Renal cortex interstitium (tissue), 11 donors: ENCODE results near the gene MRPS7. TPM values are rescaled to one million over a fixed set of nuclear protein-coding genes. Genes with fewer than 3 reads are reported as not detected.
A peak's percentile ranks its signal among the peaks of the same experiment; 100 is the strongest.
"Not testable (repeated sequence)": the region's sequence is repeated elsewhere in the genome, so short reads cannot be mapped to it uniquely, and the experiment has no call there.

Source experiments
- DNase-seq, 11 donors: peaks; one replicate each; pipeline ENCODE4 v3.0.0-alpha.2; 2013; ENCODE audit warnings: low read depth in 9 of 11, low spot score in 4 of 11; ENCODE audit errors: extremely low read depth in 1 of 11
- polyA plus RNA-seq, 3 donors: library from polyadenylated mRNA; unstranded; fragments of 120-200 nt; gene quantifications; one replicate each; pipeline ENCODE4 v1.2.1, GENCODE V29; 2013; ENCODE audit not compliant: insufficient read length in 3 of 3

MRPS7 gene
- polyA plus RNA-seq, 3 donors = 66.3 to 77.0 (median 72.5) TPM

DNA sequence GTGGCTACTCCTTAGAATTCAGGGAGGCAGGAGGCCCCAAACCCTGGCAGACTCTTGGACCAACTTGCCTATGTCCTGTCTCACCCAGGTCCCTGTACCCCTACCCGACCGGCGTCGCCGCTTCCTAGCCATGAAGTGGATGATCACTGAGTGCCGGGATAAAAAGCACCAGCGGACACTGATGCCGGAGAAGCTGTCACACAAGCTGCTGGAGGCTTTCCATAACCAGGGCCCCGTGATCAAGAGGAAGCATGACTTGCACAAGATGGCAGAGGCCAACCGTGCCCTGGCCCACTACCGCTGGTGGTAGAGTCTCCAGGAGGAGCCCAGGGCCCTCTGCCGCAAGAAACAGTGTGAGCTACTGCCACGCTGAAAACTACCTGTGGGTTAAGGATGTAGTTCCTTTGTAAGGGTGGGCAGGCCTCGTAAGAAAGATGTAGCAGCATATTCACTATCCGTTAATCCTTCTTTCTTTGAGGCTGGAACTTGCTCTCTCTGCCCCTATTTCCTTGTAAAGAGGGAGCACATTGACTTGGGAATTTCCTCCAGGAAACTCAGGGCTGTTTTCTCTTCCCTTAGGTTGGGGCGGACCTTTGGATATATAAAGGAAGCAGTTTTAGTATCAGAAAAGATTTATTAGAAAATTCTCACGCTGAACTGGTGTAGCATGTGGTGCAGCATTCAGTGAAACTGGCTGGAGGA lies 4.1 kb downstream of the MRPS7 start:
- no peak for DNase-seq

DNA sequence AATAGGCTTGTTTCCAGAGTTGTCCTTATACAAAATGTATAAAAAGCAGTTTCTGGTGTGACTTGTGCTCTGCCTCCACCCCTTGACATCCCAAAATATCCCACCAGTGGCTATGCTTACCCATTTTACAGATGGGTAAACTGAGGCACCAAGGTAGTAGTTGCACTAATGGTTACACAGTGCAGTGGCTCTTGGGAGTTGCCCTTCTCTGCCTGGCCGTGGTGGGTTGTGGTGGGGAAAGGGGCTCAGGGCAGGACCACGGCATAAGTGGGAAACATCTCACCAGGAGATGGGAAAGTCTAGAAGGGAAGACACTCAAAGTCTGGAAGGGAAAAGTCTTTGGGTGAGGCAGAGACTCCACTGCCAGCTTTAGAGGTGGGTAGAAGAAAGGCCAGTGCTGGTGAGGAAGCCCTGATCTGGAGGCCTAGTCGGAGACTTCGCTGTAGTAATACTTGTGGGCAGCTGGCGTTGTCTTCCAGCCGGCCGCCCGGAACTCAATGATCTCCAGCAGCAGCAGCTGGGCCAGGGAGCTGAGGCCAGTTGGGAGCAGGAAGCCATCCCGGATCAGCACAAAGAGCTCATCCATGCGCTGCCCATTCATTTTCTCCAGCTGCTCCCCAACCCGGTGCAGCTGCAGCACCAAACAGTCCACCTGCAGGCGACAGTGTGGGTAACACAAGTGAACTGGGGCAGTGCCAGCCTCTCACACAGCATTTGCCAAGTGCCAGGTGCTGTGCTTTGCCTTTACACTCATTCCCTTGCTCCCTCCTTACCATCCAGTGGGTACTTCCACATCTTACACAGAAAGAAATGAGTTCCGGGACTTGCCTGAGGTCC lies 4.9 kb downstream of the MRPS7 start:
- DNase-seq = no peak

DNA sequence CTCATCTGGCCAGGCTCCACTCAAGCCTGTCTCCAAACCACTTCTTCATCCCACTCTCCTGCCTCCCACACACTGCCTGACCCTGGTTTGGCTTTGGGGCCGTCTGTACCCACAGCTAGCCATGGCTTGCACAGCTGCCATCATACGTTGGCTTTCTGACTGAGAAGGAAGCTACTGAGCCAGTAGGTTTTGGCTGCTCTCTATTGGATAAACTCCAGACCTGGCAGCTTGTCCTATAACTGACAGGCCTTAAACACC lies 5.4 kb downstream of the MRPS7 start:
- DNase-seq = no peak

DNA sequence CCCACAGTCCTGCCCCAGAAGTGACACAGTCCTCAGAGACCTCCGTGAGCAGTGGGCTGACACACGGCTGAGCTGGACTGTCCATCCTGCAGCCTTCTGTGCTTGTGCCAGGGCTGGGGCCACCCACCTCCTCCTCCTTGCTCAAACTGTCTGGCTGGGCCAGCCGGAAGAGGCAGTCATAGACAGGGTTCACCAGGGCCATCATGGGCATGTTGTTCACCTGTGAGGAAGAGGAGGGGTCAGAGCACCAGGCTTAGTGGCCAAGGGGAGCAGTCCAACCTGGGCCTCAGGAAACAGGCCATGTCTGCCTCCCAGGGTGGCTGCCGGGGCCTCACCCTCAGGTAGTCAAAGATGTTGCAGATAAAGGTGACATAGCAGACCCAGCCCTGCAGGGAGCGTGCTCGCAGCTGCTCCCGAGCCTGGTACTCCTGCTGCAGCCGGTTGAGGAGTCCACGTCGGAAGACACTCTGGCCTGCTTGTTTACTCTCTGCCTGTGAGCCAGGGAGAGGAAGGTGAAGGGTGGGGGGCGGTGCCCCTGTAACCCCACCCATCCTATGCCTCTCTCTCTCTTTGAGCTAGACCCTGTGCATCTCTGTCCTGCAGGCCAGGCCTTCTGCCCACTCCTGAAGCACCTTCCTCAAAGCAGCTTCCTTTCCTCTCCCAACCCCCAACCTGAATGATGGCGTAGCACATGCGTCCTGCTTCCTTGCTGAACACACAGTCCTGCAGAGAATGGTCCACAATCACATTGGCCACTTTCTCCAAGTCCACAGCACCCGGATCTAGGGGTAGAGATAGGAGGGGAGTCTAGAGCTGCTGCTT lies 5.9 kb downstream of the MRPS7 start:
- no peak for DNase-seq

DNA sequence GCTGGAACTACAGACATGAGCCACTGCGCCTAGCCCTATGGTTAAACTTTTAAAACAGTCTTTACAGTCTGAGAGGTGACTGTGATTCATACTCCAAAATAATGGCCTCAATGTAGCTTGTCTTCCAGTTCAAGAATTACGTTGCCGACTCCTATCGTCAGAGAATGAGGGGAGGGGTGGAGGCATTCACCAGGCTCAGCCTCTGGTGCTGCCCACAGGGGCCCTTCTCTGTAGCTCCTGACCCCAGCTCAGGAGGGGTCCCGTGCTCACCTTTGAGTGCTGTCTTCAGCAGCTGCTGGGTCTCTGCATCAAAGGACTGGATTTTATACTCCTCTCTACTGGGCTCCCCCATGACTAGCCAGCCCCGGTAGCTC lies 8.2 kb downstream of the MRPS7 start:
- DNase-seq = no peak

DNA sequence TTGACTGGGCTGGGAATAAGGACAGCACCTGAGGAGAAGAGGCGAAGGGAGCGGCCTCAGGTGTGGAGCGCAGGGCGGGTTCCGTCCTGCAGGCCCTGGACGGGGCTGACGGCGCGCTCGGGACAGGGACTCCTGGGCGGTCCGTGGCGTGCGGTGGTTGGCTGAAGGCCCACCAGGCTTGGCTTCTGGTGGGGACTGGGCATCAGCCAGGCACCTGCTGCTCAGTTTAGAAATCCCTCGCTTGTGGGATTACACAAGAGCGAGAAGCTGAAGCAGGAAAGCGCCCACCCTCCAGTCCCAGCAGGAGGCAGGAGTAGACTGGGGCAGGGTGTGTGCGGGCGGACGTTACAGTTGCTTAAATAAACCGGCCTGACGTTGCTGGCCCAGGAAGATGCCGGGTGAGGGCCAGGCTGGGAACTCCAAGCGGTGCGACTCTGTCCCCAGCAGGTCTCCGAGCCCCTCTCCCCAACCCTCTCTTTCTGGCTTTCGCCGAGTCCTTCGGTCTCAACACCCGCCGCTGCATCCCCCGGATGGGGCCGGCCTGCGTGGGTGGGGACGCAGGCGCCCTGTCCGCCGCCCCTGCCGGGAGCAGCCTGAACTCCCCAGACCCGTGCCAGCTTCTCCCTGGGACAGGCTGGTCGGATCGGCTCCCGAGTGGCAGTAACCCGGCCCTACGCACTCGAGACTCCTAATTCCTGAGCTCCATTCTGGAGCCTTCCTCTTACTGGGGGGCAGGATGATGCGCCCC lies 8.7 kb downstream of the MRPS7 start:
- peak in 6 of 11 donors; percentile 42 to 66 (median 58) for DNase-seq

DNA sequence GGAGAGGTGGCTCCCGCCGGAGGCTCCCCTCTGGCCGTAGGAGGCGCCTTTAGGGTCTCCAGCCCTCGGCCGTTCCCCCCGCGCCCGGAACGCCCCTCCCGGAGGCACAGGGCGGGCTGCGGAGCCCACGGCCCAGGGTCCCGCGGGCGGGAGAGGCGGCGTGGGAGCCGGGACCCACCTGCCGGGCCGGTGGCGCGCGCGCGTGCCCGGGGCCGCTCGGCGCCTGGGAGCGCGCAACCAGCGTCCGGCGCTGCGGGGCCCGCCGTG lies 9.2 kb downstream of the MRPS7 start, which contains the start of gene MIF4GD:
Gene MIF4GD (minus strand): TSS at position 266 of the 267 bp plus-strand sequence. CDS start 1,036 bp downstream, outside the sequence.
- DNase-seq = peak in 3 of 11 donors; percentile 71 to 76 (median 72)

DNA sequence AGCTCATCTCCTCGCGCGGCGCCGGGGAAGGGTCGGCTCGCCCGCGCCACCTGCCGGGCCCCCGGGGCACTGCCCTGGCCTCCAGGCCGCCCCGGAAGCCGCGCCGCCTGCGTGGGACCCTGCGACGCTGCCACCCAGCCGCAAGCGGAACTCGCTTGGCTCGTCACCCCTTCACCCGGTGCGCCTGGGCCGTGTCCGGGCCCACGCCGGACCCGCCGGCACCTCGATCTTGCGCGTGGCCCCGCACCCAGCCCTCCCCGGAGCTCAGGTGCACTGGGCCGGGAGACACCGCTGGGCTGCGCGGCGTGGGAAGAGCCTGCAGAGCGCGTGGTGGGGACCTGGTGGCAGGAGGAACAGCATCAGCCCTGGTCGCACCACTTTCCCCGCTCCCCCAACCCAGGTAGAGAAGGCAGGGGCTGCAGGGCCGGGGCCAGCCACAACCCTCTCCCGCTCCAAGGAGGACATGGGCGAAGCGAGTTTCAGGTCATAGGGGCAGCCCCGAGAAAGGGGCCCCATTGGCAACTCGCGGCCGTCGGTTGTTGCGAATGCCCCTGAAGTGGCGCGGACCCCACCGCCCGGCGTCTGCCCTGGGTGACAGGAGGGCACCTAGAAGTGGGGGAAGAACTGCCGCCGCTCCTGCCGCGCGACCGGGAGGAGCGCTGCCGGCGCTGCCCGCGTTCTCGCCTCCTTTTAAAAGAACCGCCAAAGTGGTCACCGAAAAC lies 9.7 kb downstream of the MRPS7 start:
- peak in 5 of 11 donors; percentile 44 to 79 (median 67) for DNase-seq

DNA sequence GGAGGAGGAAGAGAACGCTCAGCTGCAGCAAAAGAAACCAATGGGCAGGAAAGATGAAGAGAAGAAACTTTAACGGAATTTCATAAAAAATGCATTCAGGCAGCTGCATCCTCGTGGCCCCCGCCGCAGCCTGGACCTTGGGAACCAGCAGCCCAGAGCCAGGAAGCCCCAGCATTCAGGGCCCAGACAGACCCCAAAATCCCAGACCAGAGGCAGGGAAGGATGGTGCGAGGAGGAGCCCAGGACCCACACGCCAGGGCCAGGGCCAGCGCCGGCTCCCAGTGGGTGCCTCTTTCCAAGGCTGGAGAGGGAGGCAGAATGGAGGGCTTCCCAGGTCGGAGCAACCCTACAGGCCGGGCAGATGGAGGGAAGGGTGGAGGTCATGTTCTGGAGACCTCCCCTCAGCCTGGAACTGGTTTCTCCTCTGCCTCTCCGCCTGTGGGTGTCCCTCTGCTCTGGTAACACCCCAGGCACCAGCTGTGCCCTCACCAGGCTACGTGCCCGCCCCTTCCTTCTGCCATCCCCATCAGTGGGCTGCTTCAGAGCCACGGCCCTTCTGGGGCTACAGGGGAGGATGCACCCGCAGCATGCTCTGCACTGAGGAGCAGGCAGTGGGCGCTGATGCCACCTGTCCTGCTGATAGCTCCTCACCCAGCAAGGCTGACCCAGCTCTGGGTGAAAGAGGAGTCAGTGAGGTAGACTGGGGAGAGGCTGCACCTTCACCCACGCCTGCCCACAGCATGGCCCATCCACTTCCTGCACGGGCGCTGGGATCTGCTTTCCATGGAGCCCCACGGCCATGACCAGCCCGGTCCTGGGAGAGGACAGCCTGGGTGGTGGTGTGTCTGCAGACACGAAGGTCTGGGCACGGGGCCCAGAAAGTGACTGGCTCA lies 10.5 kb downstream of the MRPS7 start:
- no peak for DNase-seq

DNA sequence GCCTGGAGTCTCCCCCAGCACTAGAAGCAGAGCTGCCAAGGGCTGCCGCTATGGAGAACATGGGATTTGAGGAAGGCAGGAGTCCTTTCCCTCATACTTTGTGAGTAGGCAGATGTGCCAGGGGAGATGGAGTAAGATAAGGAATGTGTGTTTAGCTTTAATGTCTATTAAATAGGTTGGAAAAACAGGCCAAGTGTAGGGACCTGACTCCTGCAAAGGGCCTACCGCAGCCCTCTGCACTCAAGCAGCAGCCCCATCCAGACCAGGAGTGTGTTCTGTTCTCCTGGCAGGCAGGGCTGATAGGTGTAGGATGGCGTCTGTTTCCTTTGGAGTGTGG lies 11.1 kb downstream of the MRPS7 start:
- no peak for DNase-seq

DNA sequence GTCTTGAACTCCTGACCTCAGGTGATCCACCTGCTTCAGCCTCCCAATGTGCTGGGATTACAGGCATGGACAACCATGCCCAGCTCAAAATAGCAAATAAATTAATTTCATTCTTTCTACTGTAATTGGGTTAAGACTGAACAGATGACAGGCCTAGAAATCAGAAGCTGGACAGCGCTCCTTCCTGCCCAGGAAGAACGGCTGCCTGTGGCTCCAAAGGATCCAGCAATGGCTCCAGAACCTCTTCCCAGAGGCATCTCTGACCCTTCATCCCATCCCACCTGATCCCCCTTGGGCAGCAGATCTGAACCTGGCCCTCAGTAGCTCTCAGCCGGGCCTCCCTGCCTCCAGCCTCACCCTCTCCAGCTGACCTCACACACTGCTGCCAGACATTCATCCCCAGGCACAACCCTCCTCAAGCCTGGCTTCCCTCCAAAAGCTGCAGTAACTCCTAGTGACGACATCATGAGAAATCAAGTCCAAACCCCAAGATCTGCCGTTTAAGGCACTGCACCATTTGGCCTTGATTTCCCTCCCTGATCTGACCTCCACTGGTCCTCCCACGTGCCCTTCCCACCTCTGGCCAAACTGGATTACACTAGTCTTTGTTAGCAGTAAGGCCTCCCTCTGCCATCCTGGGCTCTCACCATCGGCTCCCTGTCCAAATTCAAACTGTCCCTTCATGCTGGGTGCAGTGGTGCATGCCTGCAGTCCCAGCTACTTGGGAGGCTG lies 12.5 kb downstream of the MRPS7 start:
- no peak for DNase-seq

DNA sequence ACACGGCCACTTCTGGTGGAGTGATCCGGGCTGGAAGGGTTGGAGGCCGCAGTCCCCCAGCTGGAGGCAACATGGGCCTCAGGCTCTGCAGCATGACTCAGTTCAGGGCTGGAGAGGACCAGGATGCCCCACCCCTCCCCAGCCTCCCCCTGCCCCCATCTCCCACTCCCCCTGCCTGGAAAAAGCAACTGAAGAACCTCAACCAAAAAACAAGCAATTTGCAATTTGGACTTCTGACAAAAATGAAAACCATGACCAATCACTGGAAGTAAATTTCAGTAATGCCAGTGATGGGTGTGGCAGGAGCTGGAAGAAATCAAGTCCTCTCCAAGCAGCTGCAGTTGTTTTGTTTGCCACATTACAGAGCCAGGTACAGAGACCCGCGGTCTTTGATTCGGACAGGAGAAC lies 16.0 kb downstream of the MRPS7 start:
- no peak for DNase-seq

DNA sequence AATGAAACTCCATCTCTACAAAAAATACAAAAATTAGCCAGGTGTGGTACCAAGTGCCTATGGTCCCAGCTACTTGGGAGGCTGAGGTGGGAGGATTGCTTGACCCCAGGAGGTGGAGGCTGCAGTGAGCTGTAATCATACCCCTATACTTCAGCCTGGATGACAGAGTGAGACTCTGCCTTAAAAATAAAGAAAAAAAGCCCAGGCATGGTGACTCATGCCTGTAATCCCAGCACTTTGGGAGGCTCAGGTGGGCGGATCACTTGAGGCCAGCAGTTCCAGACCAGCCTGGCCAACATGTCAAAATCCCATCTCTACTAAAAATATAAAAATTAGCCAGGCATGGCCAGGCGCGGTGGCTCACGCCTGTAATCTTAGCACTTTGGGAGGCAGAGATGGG lies 18.5 kb downstream of the MRPS7 start:
- not testable (repeated sequence) for DNase-seq

DNA sequence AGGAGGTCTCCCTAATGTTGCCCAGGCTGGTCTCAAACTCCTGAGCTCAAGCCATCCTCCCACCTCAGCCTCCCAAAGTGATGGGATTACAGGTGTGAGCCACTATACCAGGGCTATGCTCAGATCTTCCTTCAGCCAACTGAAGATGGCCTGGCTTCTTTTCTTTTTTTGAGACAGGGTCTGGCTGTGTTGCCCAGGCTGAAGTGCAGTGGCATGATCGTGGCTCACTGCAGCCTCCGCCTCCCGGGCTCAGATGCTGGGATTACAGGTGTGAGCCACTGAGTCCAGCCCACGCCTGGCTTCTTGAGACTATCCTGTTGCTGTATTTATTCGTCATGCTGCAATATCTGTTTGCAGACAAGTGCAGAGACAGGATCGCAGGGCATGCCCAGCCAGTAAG lies 23.4 kb downstream of the MRPS7 start:
- no peak for DNase-seq

DNA sequence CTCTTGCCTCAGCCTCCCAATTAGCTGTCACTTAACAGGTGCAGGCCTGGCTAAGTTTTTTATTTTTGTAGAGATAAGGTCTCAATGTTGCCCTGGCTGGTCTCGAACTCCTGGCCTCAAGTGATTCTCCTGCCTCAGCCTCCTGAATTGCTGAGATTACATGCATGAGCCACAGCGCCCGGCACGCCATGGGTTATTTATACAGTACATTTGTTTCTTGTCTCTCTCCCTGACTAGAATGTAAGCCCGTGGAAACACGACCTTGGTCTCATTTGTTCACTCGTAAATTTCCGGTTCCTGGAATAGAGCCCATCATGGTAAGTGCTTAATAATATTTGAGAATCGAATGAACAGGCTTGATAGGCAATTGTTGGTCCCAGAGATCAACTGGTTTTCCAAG lies 25.5 kb downstream of the MRPS7 start:
- DNase-seq = no peak

DNA sequence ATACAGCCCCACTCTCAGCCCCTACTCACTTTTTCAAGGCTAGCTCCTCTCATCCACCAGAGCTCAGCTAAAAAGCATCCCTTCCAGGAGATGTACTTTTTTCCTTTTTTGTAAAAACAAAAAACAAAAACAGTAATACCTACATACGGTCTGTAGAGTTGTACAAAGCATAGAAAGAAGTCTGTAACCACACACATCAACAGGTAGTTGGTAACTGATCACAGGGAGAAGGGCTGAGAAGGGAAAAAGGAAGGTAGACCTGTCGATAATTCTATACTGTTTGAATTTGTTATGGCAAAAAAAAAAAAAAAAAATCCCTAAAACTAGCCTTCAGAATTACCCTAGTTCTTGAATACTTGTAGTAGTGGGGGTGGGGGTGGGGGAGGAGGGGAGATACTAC lies 26.7 kb downstream of the MRPS7 start:
- no peak for DNase-seq

DNA sequence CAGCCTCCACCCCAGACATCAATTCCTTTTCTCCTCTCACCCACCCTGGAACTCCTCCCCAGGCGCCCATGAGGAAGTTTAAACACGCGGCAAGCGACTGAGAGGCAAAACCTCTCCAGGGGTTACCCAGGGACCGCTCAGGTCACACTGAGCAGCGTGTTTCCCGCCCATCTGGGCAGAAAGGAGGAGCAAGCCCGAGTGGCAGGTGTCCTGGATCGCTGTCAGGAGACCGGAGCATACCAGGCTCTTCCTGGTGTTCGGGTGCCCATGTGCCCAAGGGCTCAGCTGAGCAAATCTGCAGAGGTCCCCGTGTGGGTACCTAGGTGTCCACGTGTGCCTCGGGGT lies 27.1 kb downstream of the MRPS7 start:
- no peak for DNase-seq
